ENCODE data around the gene ARF4.

ARF4 gene

DNA sequence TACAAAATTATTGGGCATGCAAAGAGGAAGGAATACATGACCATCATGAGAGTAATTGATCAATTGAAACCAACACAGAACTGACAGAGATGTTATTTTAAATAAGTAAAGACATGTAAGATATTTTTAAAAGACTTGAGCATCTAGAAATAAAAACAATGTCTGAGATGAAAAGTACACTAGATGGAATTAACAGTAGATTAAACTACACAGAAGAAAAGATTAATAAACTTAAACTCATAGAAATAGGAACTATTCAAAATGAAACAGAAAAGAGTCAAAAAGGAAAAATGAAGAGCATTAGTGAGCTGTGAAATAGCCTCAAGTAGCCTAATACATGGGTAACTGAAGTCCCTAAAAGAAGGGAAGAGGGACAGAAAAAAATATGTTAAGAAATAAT, 8.5 kb upstream of the ARF4 start:
- Histone ChIP-seq H3K9me3 (ENCODE audit: control insufficient read depth, insufficient read depth, low read length) (no peaks in the 10 kb centered on the region), H3K36me3 (ENCODE audit: control insufficient read depth, insufficient read depth, low read length) (no peaks in the 10 kb centered on the region), H3K4me1 (ENCODE audit: control insufficient read depth, insufficient read depth, low read length) (no peaks in the 10 kb centered on the region), H3K4me3 (ENCODE audit: low read length) (no peak overlapping the region), H3K27ac (ENCODE audit: low read length) (no peak overlapping the region), H3K27me3 (ENCODE audit: control insufficient read depth, insufficient read depth, low read length) (no peaks in the 10 kb centered on the region)
- DNase-seq (ENCODE audit: low read depth, low spot score): no peak

DNA sequence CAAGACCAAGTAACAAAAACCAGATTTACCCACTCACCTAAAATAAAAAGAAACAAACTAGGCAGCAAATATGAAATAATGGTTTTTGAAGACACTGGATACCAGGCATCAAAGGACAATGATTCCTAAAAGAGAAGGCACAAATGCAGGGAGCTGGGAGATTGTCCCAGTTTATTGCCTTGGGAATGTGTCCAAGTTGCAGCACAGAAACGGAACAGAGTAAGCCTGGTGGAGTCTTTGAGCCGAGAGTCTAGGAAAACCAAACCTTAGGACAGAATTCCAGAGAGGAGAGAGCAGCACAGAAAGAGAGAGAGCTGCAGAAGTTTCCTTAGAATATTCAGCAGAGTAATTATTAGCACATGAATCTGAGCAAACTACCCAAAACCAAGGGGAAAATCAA, 7.8 kb upstream of the ARF4 start:
- Histone ChIP-seq H3K36me3 (ENCODE audit: control insufficient read depth, insufficient read depth, low read length) (no peaks in the 10 kb centered on the region), H3K4me3 (ENCODE audit: low read length) (no peak overlapping the region), H3K27ac (ENCODE audit: low read length) (no peak overlapping the region), H3K4me1 (ENCODE audit: control insufficient read depth, insufficient read depth, low read length) (no peaks in the 10 kb centered on the region), H3K9me3 (ENCODE audit: control insufficient read depth, insufficient read depth, low read length) (no peaks in the 10 kb centered on the region), H3K27me3 (ENCODE audit: control insufficient read depth, insufficient read depth, low read length) (no peaks in the 10 kb centered on the region)
- no peak for DNase-seq (ENCODE audit: low read depth, low spot score)
- WGBS (ENCODE audit: insufficient coverage, insufficient read length): no CpG with 5 or more reads among the region's 2 CpGs

DNA sequence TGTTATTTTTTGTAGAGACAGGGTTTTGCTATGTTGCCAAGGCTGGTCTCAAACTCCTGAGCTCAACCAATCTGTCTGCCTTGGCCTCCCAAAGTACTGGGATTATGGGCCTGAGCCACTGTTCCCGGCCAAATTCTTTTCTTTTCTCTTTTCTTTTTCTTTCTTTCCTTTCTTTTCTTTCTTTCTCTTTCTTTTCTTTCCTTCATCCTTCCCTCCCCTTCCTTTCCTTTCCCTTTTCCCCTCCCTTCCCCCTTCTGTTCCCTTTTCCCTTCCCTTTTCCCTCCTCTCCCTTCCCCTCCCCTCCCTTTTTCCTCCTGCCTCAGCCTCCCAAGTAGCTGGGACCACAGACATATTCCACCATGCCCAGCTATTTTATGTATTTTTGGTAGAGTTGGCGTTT, 3.1 kb upstream of the ARF4 start:
- Histone ChIP-seq H3K4me1 (ENCODE audit: control insufficient read depth, insufficient read depth, low read length) (no peaks in the 10 kb centered on the region), H3K27me3 (ENCODE audit: control insufficient read depth, insufficient read depth, low read length) (no peaks in the 10 kb centered on the region), H3K9me3 (ENCODE audit: control insufficient read depth, insufficient read depth, low read length) (no peaks in the 10 kb centered on the region), H3K4me3 (ENCODE audit: low read length) (no peak overlapping the region), H3K36me3 (ENCODE audit: control insufficient read depth, insufficient read depth, low read length) (no peaks in the 10 kb centered on the region), H3K27ac (ENCODE audit: low read length) (no peak overlapping the region)
- no peak for DNase-seq (ENCODE audit: low read depth, low spot score)
- WGBS (ENCODE audit: insufficient coverage, insufficient read length): no CpG with 5 or more reads among the region's 2 CpGs

- DNase-seq (ENCODE audit: low read depth, low spot score): no peak
- no peak overlapping the region for H3K4me3 ChIP-seq (ENCODE audit: low read length)
- H3K4me1 ChIP-seq (ENCODE audit: control insufficient read depth, insufficient read depth, low read length): no peaks in the 10 kb centered on the region
- no CpG with 5 or more reads among the region's 5 CpGs for WGBS (ENCODE audit: insufficient coverage, insufficient read length)
- no peaks in the 10 kb centered on the region for H3K36me3 ChIP-seq (ENCODE audit: control insufficient read depth, insufficient read depth, low read length)
- no peaks in the 10 kb centered on the region for H3K9me3 ChIP-seq (ENCODE audit: control insufficient read depth, insufficient read depth, low read length)
- H3K27me3 ChIP-seq (ENCODE audit: control insufficient read depth, insufficient read depth, low read length): no peaks in the 10 kb centered on the region
- no peak overlapping the region for H3K27ac ChIP-seq (ENCODE audit: low read length)
These were observed 1.7 kb upstream of the ARF4 start for GRCh38 chr3:57598765-57599360.

DNA sequence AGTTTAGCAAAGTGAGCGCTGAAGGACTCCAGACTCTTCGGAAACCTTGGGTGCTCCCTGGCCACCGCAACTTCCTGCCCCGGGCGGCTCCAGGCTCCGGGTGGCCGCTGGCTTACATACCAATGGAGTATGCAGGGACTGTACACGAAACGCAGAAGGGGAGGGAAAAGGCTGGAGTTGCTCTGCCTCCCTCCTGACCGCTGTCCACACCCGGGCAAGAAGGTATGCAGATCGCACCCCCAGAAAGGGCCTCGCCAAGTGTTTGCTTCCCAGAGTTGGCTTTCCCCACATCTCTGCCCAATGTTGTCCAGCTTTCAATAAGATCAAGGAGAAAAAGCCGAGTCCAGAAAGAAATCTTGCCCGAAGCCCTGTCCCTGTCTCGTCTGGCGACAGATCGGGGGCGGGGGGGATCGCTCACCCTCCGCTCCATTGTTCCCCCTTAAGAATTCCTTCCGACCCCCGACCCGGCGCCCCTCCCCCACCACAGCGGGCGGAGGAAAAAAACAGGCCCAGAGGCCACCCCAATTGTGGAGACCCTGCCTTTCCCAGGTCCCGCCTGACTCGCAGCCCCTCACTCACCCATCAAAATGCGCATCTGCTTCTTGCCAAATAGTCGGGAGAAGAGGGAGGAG, 533 bp downstream of the ARF4 start:
- Histone ChIP-seq H3K9me3 (ENCODE audit: control insufficient read depth, insufficient read depth, low read length) (no peaks in the 10 kb centered on the region), H3K36me3 (ENCODE audit: control insufficient read depth, insufficient read depth, low read length) (no peaks in the 10 kb centered on the region), H3K4me3 (ENCODE audit: low read length) (peak overlapping the region; percentile 65), H3K27me3 (ENCODE audit: control insufficient read depth, insufficient read depth, low read length) (no peaks in the 10 kb centered on the region), H3K27ac (ENCODE audit: low read length) (no peak overlapping the region), H3K4me1 (ENCODE audit: control insufficient read depth, insufficient read depth, low read length) (no peaks in the 10 kb centered on the region)
- no peak for DNase-seq (ENCODE audit: low read depth, low spot score)
- WGBS (ENCODE audit: insufficient coverage, insufficient read length): no CpG with 5 or more reads among the region's 31 CpGs

DNA sequence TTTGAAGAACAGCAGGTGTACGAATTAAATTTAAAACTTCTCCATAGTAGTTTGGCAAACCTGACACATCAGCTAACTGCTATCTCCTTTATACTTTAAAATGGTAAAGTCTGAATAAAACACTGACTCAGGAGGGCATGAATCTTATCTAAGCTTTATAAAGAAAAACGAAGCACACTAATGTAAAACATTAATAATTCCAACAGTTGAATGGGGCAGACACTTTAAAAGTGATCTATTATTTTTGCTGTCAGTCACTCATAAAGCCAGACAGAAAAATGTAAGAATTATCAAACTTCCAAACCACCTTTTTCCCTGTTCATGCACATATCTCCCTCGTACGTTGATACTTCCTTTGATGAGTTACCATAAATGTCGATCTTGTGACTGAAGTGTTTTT, 2.6 kb downstream of the ARF4 start:
- no peaks in the 10 kb centered on the region for H3K27me3 ChIP-seq (ENCODE audit: control insufficient read depth, insufficient read depth, low read length)
- no peak overlapping the region for H3K27ac ChIP-seq (ENCODE audit: low read length)
- H3K9me3 ChIP-seq (ENCODE audit: control insufficient read depth, insufficient read depth, low read length): no peaks in the 10 kb centered on the region
- no peaks in the 10 kb centered on the region for H3K36me3 ChIP-seq (ENCODE audit: control insufficient read depth, insufficient read depth, low read length)
- no CpG with 5 or more reads among the region's 5 CpGs for WGBS (ENCODE audit: insufficient coverage, insufficient read length)
- no peak overlapping the region for H3K4me3 ChIP-seq (ENCODE audit: low read length)
- H3K4me1 ChIP-seq (ENCODE audit: control insufficient read depth, insufficient read depth, low read length): no peaks in the 10 kb centered on the region
- DNase-seq (ENCODE audit: low read depth, low spot score): no peak

- H3K4me3 ChIP-seq (ENCODE audit: low read length): no peak overlapping the region
- no peak overlapping the region for H3K27ac ChIP-seq (ENCODE audit: low read length)
- no peaks in the 10 kb centered on the region for H3K27me3 ChIP-seq (ENCODE audit: control insufficient read depth, insufficient read depth, low read length)
- no peak for DNase-seq (ENCODE audit: low read depth, low spot score)
- no peaks in the 10 kb centered on the region for H3K9me3 ChIP-seq (ENCODE audit: control insufficient read depth, insufficient read depth, low read length)
- no peaks in the 10 kb centered on the region for H3K36me3 ChIP-seq (ENCODE audit: control insufficient read depth, insufficient read depth, low read length)
- no peaks in the 10 kb centered on the region for H3K4me1 ChIP-seq (ENCODE audit: control insufficient read depth, insufficient read depth, low read length)
- WGBS (ENCODE audit: insufficient coverage, insufficient read length): no CpG with 5 or more reads among the region's 4 CpGs
These were observed 3.0 kb downstream of the ARF4 start for GRCh38 chr3:57594144-57594543.

DNA sequence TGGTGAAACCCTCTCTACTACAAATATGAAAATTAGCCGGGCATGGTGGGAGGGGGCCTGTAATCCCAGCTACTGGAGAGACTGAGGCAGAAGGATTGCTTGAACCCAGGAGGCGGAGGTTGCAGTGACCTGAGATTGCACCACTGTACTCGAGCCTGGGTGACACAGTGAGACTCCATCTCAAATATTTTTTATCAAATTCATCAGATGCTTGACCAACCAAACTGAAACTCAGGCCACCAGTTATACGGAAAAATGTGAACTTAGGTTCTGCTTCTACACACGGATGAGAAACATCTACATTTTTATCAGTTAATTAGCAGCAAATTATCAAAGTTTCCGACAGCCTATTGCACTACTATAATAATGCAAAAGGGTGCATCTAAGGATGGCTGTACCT, 4.8 kb downstream of the ARF4 start:
- Histone ChIP-seq H3K36me3 (ENCODE audit: control insufficient read depth, insufficient read depth, low read length) (no peaks in the 10 kb centered on the region), H3K9me3 (ENCODE audit: control insufficient read depth, insufficient read depth, low read length) (no peaks in the 10 kb centered on the region), H3K4me1 (ENCODE audit: control insufficient read depth, insufficient read depth, low read length) (no peaks in the 10 kb centered on the region), H3K27ac (ENCODE audit: low read length) (no peak overlapping the region), H3K4me3 (ENCODE audit: low read length) (no peak overlapping the region), H3K27me3 (ENCODE audit: control insufficient read depth, insufficient read depth, low read length) (no peaks in the 10 kb centered on the region)
- DNase-seq (ENCODE audit: low read depth, low spot score): no peak
- no CpG with 5 or more reads among the region's 6 CpGs for WGBS (ENCODE audit: insufficient coverage, insufficient read length)

DNA sequence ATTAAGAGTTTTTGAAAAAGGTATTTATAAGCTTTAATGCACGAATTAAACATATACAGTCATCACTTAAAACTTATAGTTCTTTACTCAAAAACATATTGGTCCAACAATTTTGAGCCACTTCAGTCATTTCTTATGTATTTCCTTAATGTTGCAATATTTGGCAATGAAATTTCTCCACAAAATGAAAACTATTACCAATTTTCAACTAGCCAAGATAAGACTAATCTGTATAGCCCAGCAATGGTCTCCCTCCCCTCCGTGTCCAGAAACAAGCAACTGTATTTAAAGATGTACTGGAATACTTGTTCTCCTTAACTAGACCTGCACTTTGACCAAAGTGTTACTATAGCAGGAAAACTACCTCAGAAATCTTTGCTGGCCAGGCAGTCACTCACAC, 9.2 kb downstream of the ARF4 start:
- no peaks in the 10 kb centered on the region for H3K9me3 ChIP-seq (ENCODE audit: control insufficient read depth, insufficient read depth, low read length)
- H3K4me3 ChIP-seq (ENCODE audit: low read length): no peak overlapping the region
- no peaks in the 10 kb centered on the region for H3K27me3 ChIP-seq (ENCODE audit: control insufficient read depth, insufficient read depth, low read length)
- DNase-seq (ENCODE audit: low read depth, low spot score): no peak
- no peaks in the 10 kb centered on the region for H3K4me1 ChIP-seq (ENCODE audit: control insufficient read depth, insufficient read depth, low read length)
- no CpG with 5 or more reads among the region's 2 CpGs for WGBS (ENCODE audit: insufficient coverage, insufficient read length)
- no peak overlapping the region for H3K27ac ChIP-seq (ENCODE audit: low read length)
- H3K36me3 ChIP-seq (ENCODE audit: control insufficient read depth, insufficient read depth, low read length): no peaks in the 10 kb centered on the region; the same call in 1 of the 2 replicates

DNA sequence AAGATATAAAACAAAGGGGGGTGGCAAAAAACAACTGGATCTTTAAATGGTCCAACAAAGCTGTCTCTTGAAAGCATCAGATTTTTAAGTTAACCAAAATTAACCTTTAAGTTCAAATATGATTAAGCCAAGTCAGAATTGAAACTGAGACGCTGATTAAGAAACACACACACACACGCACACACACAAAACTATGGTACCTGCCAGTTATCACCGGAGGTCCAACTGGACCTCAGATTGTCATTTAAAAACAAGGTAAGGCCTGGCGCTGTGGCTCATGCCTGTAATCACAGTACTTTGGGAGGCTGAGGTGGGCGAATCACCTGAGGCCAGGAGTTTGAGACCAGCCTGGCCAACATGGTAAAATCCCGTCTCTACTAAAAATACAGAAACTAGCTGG, 10.4 kb downstream of the ARF4 start:
- Histone ChIP-seq H3K9me3 (ENCODE audit: control insufficient read depth, insufficient read depth, low read length) (no peaks in the 10 kb centered on the region), H3K27me3 (ENCODE audit: control insufficient read depth, insufficient read depth, low read length) (no peaks in the 10 kb centered on the region), H3K4me1 (ENCODE audit: control insufficient read depth, insufficient read depth, low read length) (no peaks in the 10 kb centered on the region), H3K36me3 (ENCODE audit: control insufficient read depth, insufficient read depth, low read length) (no peaks in the 10 kb centered on the region; the same call in 1 of the 2 replicates), H3K4me3 (ENCODE audit: low read length) (no peak overlapping the region), H3K27ac (ENCODE audit: low read length) (no peak overlapping the region)
- DNase-seq (ENCODE audit: low read depth, low spot score): no peak
- WGBS (ENCODE audit: insufficient coverage, insufficient read length): no CpG with 5 or more reads among the region's 6 CpGs

DNA sequence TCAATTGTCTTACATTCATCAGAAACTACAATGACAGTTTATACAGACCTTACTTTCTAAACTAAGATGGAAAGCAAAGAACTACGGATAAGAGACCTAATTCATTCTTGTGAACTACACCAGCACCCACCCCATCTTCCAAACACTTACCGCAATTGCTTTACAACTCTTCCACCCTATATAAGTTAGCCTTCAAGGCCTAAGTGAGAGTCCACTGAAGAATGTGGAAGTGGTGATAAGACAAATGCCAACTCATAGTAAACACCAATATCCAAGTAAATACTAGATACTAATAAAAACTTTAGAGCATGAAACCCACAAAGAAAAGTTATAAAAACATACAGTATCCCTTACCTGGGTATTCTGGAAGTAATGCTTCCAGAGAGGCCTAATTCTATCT, 13.6 kb downstream of the ARF4 start:
- Histone ChIP-seq H3K4me3 (ENCODE audit: low read length) (no peak overlapping the region), H3K4me1 (ENCODE audit: control insufficient read depth, insufficient read depth, low read length) (no peaks in the 10 kb centered on the region), H3K27ac (ENCODE audit: low read length) (no peak overlapping the region), H3K27me3 (ENCODE audit: control insufficient read depth, insufficient read depth, low read length) (no peaks in the 10 kb centered on the region), H3K36me3 (ENCODE audit: control insufficient read depth, insufficient read depth, low read length) (no peaks in the 10 kb centered on the region; the same call in 1 of the 2 replicates), H3K9me3 (ENCODE audit: control insufficient read depth, insufficient read depth, low read length) (no peaks in the 10 kb centered on the region)
- no peak for DNase-seq (ENCODE audit: low read depth, low spot score)
- WGBS (ENCODE audit: insufficient coverage, insufficient read length): no CpG with 5 or more reads among the region's 2 CpGs

Measured in iPS DF 6.9 (cell line).